Panc1 (cell line): Measurements from ENCODE around the gene DUXB. TPM values are rescaled to one million over a fixed set of nuclear protein-coding genes. Genes with fewer than 3 reads are reported as not detected.

Experiments
- ATAC-seq: fragments of 200-7000 bp; cut with Tn5 transposase; 2 replicates; pipeline ENCODE4 v1.9.1; 2020; ENCODE audit warnings: mild to moderate bottlenecking, moderate library complexity
- BruUV-seq: library from RNA; stranded (reverse); fragments of 400-500 nt; replicated peaks from 2 replicates; lab custom pipeline; 2021; lab: Mats Ljungman, UMichigan
- CTCF ChIA-PET: fragments of 300-600 bp; sonication (Branson Sonifier 250); formaldehyde crosslinking; loops from one replicate; lab custom pipeline; 2022; ENCODE audit warnings: antibody characterized with exemption; lab: Charles Lee
- POLR2A ChIA-PET: fragments of 300-600 bp; sonication (Branson Sonifier 250); formaldehyde crosslinking; loops from one replicate; lab custom pipeline; 2022; ENCODE audit warnings: antibody characterized with exemption; lab: Charles Lee
- DNase-seq: peaks from one replicate; pipeline ENCODE4 v3.0.0-alpha.2; 2010; ENCODE audit warnings: low read depth, low spot score
- H3K27ac ChIP-seq: 2 replicates; pipeline ENCODE4 v1.5.1; 2011; ENCODE audit warnings: mild to moderate bottlenecking, low read length, inconsistent platforms
- H3K27me3 ChIP-seq: fragments of 200-500 bp; sonication (Bioruptor generic); 2 replicates; pipeline ENCODE4 v1.6.0; 2014; ENCODE audit warnings: low read length, inconsistent platforms; ENCODE audit not compliant: control insufficient read depth, insufficient read depth
- H3K36me3 ChIP-seq: fragments of 200-500 bp; sonication (Bioruptor generic); 2 replicates; pipeline ENCODE4 v1.5.1; 2014; ENCODE audit warnings: inconsistent platforms, mild to moderate bottlenecking, low read length, moderate library complexity; ENCODE audit not compliant: control insufficient read depth, insufficient read depth
- H3K4me1 ChIP-seq: 2 replicates; pipeline ENCODE4 v1.5.1; 2011; ENCODE audit warnings: inconsistent platforms, mild to moderate bottlenecking, low read length, moderate library complexity; ENCODE audit not compliant: control insufficient read depth, insufficient read depth
- H3K4me3 ChIP-seq, 2 experiments: 2 replicates each; pipeline ENCODE4 v1.5.1; 2011 to 2012; ENCODE audit warnings: low read depth in 2 of 2, low read length in 2 of 2, mild to moderate bottlenecking in 2 of 2, inconsistent platforms in 1 of 2, moderate library complexity in 1 of 2
- H3K9me3 ChIP-seq: fragments of 200-500 bp; sonication (Bioruptor generic); 2 replicates; pipeline ENCODE4 v1.5.1; 2014; ENCODE audit warnings: low read depth, mild to moderate bottlenecking, inconsistent platforms, low read length, moderate library complexity; ENCODE audit not compliant: control insufficient read depth, insufficient read depth
- POLR2AphosphoS5 ChIP-seq: IDR thresholded peaks from 2 replicates; pipeline ENCODE4 v1.6.1; 2012; ENCODE audit warnings: mild to moderate bottlenecking, low read depth, low read length, moderate library complexity
- SIN3A ChIP-seq: IDR thresholded peaks from 2 replicates; pipeline ENCODE4 v1.6.1; 2012; ENCODE audit warnings: low read depth, mild to moderate bottlenecking, low read length, moderate library complexity, borderline replicate concordance; ENCODE audit not compliant: insufficient read depth
- TCF7L2 ChIP-seq: IDR thresholded peaks from 2 replicates; pipeline ENCODE4 v1.6.1; 2011; ENCODE audit warnings: mild to moderate bottlenecking, low read depth, low read length, inconsistent platforms
- in situ Hi-C: cut with HindIII; loops from 2 replicates; pipeline ENCODE4 v1.10.0; 2016; ENCODE audit warnings: low sequenced_read_pairs, low pct_unique_long_range_greater_than_20kb
- intact Hi-C: fragments of 100-400 bp; cut with micrococcal nuclease; formaldehyde crosslinking; loops from one replicate; pipeline ENCODE4 v1.10.0; 2022; ENCODE audit not compliant: unreplicated experiment
- total RNA-seq: library from RNA; stranded (reverse); gene quantifications from one replicate; pipeline ENCODE4 v1.2.1, GENCODE V29; 2021; ENCODE audit not compliant: unreplicated experiment
- TF ChIP-seq, protein P1 (sequence below), 2 experiments: IDR thresholded peaks; 2 replicates each; pipeline ENCODE4 v1.6.1; 2011 to 2012; ENCODE audit warnings: low read depth in 2 of 2, control low read depth in 1 of 2, low read length in 1 of 2, mild to moderate bottlenecking in 1 of 2, moderate library complexity in 1 of 2; ENCODE audit not compliant: insufficient read depth in 1 of 2
- TF ChIP-seq, protein P2 (sequence below): fragments of 450-650 bp; IDR thresholded peaks from 2 replicates; pipeline ENCODE4 v1.5.1; 2017; ENCODE audit warnings: mild to moderate bottlenecking

The DUXB gene
- total RNA-seq, 1 experiment from 2014 or later: not detected

DNA sequence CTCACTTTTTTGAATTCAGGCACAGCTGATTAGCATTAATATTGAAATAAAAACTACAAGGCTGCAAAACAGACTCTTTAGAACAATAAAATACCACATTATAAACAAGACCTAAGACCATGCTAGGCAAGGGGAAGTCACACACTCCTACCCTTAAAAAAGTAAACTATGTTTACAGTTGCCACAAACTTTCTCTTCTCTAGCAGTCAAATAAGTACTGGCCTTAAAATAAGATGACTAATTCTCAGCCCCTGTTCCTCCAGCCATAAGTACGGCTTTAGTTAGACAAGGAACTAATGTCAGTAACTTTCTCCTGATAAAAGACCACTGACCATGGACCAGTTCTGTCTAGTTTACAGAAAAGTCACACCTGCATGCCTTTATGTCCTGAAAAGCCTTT, 44.6 kb upstream of the DUXB start:
- H3K4me1 ChIP-seq: no peaks in the 10 kb centered on the region
- no peak overlapping the region for H3K27ac ChIP-seq
- TF ChIP-seq, protein P1, sequence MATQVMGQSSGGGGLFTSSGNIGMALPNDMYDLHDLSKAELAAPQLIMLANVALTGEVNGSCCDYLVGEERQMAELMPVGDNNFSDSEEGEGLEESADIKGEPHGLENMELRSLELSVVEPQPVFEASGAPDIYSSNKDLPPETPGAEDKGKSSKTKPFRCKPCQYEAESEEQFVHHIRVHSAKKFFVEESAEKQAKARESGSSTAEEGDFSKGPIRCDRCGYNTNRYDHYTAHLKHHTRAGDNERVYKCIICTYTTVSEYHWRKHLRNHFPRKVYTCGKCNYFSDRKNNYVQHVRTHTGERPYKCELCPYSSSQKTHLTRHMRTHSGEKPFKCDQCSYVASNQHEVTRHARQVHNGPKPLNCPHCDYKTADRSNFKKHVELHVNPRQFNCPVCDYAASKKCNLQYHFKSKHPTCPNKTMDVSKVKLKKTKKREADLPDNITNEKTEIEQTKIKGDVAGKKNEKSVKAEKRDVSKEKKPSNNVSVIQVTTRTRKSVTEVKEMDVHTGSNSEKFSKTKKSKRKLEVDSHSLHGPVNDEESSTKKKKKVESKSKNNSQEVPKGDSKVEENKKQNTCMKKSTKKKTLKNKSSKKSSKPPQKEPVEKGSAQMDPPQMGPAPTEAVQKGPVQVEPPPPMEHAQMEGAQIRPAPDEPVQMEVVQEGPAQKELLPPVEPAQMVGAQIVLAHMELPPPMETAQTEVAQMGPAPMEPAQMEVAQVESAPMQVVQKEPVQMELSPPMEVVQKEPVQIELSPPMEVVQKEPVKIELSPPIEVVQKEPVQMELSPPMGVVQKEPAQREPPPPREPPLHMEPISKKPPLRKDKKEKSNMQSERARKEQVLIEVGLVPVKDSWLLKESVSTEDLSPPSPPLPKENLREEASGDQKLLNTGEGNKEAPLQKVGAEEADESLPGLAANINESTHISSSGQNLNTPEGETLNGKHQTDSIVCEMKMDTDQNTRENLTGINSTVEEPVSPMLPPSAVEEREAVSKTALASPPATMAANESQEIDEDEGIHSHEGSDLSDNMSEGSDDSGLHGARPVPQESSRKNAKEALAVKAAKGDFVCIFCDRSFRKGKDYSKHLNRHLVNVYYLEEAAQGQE (IDR thresholded peaks at IDR 0.05; ENCODE audit: insufficient read depth in 1 of 2, low read depth in 2 of 2, low read length in 1 of 2): no peak
- no peaks in the 10 kb centered on the region for H3K27me3 ChIP-seq
- intact Hi-C loops (no loop called here), in situ Hi-C loops (no loop called here)
- CTCF ChIA-PET: no interaction called here
- DNase-seq: no peak
- H3K4me3 ChIP-seq: no peak overlapping the region
- no peaks in the 10 kb centered on the region for H3K36me3 ChIP-seq
- POLR2A ChIA-PET: no interaction called here
- no peak for ATAC-seq
- no TSS peak for BruUV-seq
- peaks cover 8% of the 10 kb centered on the region; the same call in 1 of the 2 replicates for H3K9me3 ChIP-seq

DNA sequence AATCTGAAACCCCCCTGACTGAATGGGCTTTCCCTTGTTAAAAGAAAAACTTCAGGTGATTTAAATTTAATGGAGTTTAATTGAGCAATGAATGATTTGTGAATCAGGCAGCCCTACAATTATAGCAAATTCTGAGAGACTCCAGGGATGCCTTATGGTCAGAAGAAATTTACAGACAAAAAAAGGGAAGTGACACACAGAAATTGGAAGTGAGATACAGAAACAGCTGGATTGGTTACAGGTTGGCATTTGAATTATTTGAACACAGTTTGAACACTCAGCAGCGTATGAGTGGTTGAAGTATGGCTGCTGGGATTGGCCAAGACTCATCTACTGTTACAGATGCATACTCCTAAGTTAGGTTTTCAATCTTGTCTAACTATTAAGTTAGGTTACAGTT, 44.0 kb upstream of the DUXB start:
- peaks cover 8% of the 10 kb centered on the region; the same call in 1 of the 2 replicates for H3K9me3 ChIP-seq
- ChIA-PET POLR2A (interaction anchor here (0.6 kb wide), 1 partner anchor 1841 kb away, joined by 4 read pairs; no protein-coding TSS in a partner anchor), CTCF (no interaction called here)
- no peaks in the 10 kb centered on the region for H3K27me3 ChIP-seq
- H3K27ac ChIP-seq: no peak overlapping the region
- BruUV-seq: no TSS peak
- no peak overlapping the region for H3K4me3 ChIP-seq
- TF ChIP-seq, protein P2, sequence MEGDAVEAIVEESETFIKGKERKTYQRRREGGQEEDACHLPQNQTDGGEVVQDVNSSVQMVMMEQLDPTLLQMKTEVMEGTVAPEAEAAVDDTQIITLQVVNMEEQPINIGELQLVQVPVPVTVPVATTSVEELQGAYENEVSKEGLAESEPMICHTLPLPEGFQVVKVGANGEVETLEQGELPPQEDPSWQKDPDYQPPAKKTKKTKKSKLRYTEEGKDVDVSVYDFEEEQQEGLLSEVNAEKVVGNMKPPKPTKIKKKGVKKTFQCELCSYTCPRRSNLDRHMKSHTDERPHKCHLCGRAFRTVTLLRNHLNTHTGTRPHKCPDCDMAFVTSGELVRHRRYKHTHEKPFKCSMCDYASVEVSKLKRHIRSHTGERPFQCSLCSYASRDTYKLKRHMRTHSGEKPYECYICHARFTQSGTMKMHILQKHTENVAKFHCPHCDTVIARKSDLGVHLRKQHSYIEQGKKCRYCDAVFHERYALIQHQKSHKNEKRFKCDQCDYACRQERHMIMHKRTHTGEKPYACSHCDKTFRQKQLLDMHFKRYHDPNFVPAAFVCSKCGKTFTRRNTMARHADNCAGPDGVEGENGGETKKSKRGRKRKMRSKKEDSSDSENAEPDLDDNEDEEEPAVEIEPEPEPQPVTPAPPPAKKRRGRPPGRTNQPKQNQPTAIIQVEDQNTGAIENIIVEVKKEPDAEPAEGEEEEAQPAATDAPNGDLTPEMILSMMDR: no peak
- TF ChIP-seq POLR2AphosphoS5 (no peak), SIN3A (no peak), TCF7L2 (no peak)
- TF ChIP-seq, protein P1 (IDR thresholded peaks at IDR 0.05; ENCODE audit: insufficient read depth in 1 of 2, low read depth in 2 of 2, low read length in 1 of 2): no peak
- no peak for DNase-seq
- in situ Hi-C loops: no loop called here
- H3K4me1 ChIP-seq: no peaks in the 10 kb centered on the region
- ATAC-seq: no peak
- intact Hi-C loops: no loop called here
- no peaks in the 10 kb centered on the region for H3K36me3 ChIP-seq
